Measurements from ENCODE around the gene ELL.

Gene ELL

GRCh38 chr19:18430417-18431144 is 91.3 kb downstream of the ELL start:
- no peak overlapping the region for H3K4me3 ChIP-seq (ENCODE audit: low read depth, low read length)
- no peak for DNase-seq (ENCODE audit: low read depth)
- TF ChIP-seq CTCF (IDR thresholded peaks at IDR 0.05; ENCODE audit: low read depth, low read length, missing control alignments), result no peak

- no peak for DNase-seq (ENCODE audit: low read depth)
- H3K4me3 ChIP-seq (ENCODE audit: low read depth, low read length), result no peak overlapping the region
- TF ChIP-seq CTCF (IDR thresholded peaks at IDR 0.05; ENCODE audit: low read depth, low read length, missing control alignments), result no peak
Observed at GRCh38 chr19:18429717-18430416, 92.0 kb downstream of the ELL start.

GRCh38 chr19:18428787-18429674 is 92.8 kb downstream of the ELL start:
- no peak for DNase-seq (ENCODE audit: low read depth)
- no peak for TF ChIP-seq CTCF (IDR thresholded peaks at IDR 0.05; ENCODE audit: low read depth, low read length, missing control alignments)
- peak overlapping the region; percentile 28 for H3K4me3 ChIP-seq (ENCODE audit: low read depth, low read length)

GRCh38 chr19:18428173-18428786 is 93.6 kb downstream of the ELL start:
- no peak for DNase-seq (ENCODE audit: low read depth)
- no peak overlapping the region for H3K4me3 ChIP-seq (ENCODE audit: low read depth, low read length)
- no peak for TF ChIP-seq CTCF (IDR thresholded peaks at IDR 0.05; ENCODE audit: low read depth, low read length, missing control alignments)

- no peak for TF ChIP-seq CTCF (IDR thresholded peaks at IDR 0.05; ENCODE audit: low read depth, low read length, missing control alignments)
- no peak overlapping the region for H3K4me3 ChIP-seq (ENCODE audit: low read depth, low read length)
- no peak for DNase-seq (ENCODE audit: low read depth)
Observed at GRCh38 chr19:18427743-18428113, 94.1 kb downstream of the ELL start.

GRCh38 chr19:18427080-18427742 is 94.7 kb downstream of the ELL start:
- DNase-seq (ENCODE audit: low read depth), result no peak
- no peak for TF ChIP-seq CTCF (IDR thresholded peaks at IDR 0.05; ENCODE audit: low read depth, low read length, missing control alignments)
- no peak overlapping the region for H3K4me3 ChIP-seq (ENCODE audit: low read depth, low read length)
